Lung (tissue), 12 donors: ENCODE measurements around the gene SLC27A1. TPM values are rescaled to one million over a fixed set of nuclear protein-coding genes. Genes with fewer than 3 reads are reported as not detected.

Experiments used
- ATAC-seq: fragments of 200-7000 bp; cut with Tn5 transposase; one replicate; pipeline ENCODE4 v1.9.1; 2020; ENCODE audit warnings: moderate number of reproducible peaks; ENCODE audit not compliant: insufficient read depth, low FRiP score
- DNase-seq, 3 donors: peaks; one replicate each; pipeline ENCODE4 v3.0.0-alpha.2; 2013 to 2017
- H3K27ac ChIP-seq, 2 donors: one replicate each; pipeline ENCODE4 v1.5.1; 2013; ENCODE audit warnings: mild to moderate bottlenecking in 2 of 2, moderate library complexity in 2 of 2, control low read depth in 1 of 2, inconsistent platforms in 1 of 2, low read depth in 1 of 2, low read length in 1 of 2
- H3K27me3 ChIP-seq, 3 donors: one replicate each; pipeline ENCODE4 v1.5.1; 2013; ENCODE audit warnings: low read length in 2 of 3; ENCODE audit not compliant: control insufficient read depth in 3 of 3, insufficient read depth in 3 of 3
- H3K36me3 ChIP-seq, 4 donors: one replicate each; pipeline ENCODE4 v1.5.1; 2013; ENCODE audit warnings: low read length in 4 of 4, mild to moderate bottlenecking in 1 of 4, moderate library complexity in 1 of 4; ENCODE audit not compliant: control insufficient read depth in 4 of 4, insufficient read depth in 4 of 4
- H3K4me1 ChIP-seq, 5 donors: one replicate each; pipeline ENCODE4 v1.5.1; 2013; ENCODE audit warnings: low read length in 5 of 5, mild to moderate bottlenecking in 2 of 5, moderate library complexity in 1 of 5; ENCODE audit not compliant: control insufficient read depth in 5 of 5, insufficient read depth in 5 of 5
- H3K4me3 ChIP-seq: one replicate; pipeline ENCODE4 v1.5.1; 2013; ENCODE audit warnings: mild to moderate bottlenecking, control low read depth, moderate library complexity
- H3K9ac ChIP-seq, 2 donors: one replicate each; pipeline ENCODE4 v1.5.1; 2013; ENCODE audit warnings: low read length in 2 of 2, control low read depth in 1 of 2; ENCODE audit not compliant: insufficient read depth in 1 of 2
- H3K9me3 ChIP-seq, 4 donors: one replicate each; pipeline ENCODE4 v1.5.1; 2013; ENCODE audit warnings: low read length in 3 of 4, mild to moderate bottlenecking in 1 of 4, moderate library complexity in 1 of 4; ENCODE audit not compliant: control insufficient read depth in 4 of 4, insufficient read depth in 3 of 4
- CTCF ChIP-seq: IDR thresholded peaks from 2 replicates; pipeline ENCODE4 v1.5.1; 2012; ENCODE audit warnings: mild to moderate bottlenecking; ENCODE audit errors: control extremely low read depth, extremely low read depth
- WGBS, 2 donors: extraction: QIAGEN DNeasy Blood & Tissue Kit; methylation state at CpG; one replicate each; pipeline ENCODE4 v1.1.7; 2013; 5-methylcytosine and 5-hydroxymethylcytosine counted together
- polyA plus RNA-seq, 2 donors: library from polyadenylated mRNA; stranded (reverse); fragments of 200-250 nt; gene quantifications; one replicate each; pipeline ENCODE4 v1.2.1, GENCODE V29; 2013
- total RNA-seq, 2 donors: library from RNA; depleted of rRNA in 1 of 2; stranded (reverse); fragments of >200 nt in 1 of 2; gene quantifications; one replicate each; pipeline ENCODE4 v1.2.1, GENCODE V29; 2014 to 2021
- donor health status: control.
- donor health status: control.
- donor health status: Bipolar disorder and iron deficiency.
- donor health status: healthy.
- donor health status: DM: yes; HTN: yes; CAD: no.

Gene SLC27A1
- total and polyA plus RNA-seq, 4 donors, result 12.2 to 26.9 (median 20.6) TPM

GRCh38 chr19:17541184-17541759 lies 70.9 kb downstream of the SLC27A1 start:
- TF ChIP-seq CTCF, result no peak
- 76 to 80% methylated on average over 4 of the region's 4 CpGs for WGBS, 2 donors
- no peak for DNase-seq
- ATAC-seq, result no peak
- Histone ChIP-seq H3K36me3 (no peaks in the 10 kb centered on the region), H3K27ac (no peak overlapping the region), H3K27me3 (peaks cover 0 to 5% (median 0%) of the 10 kb centered on the region in 3 donors), H3K9me3 (no peaks in the 10 kb centered on the region), H3K4me3 (no peak overlapping the region), H3K9ac (no peak overlapping the region), H3K4me1 (peaks cover 0 to 9% (median 0%) of the 10 kb centered on the region in 5 donors)

GRCh38 chr19:17542042-17542441 lies 71.7 kb downstream of the SLC27A1 start:
- 82 to 87% methylated on average over 15 of the region's 15 CpGs for WGBS, 2 donors
- Histone ChIP-seq H3K27me3 (peaks cover 0 to 5% (median 0%) of the 10 kb centered on the region in 3 donors), H3K9ac (no peak overlapping the region), H3K4me1 (peaks cover 0 to 9% (median 0%) of the 10 kb centered on the region in 5 donors), H3K36me3 (no peaks in the 10 kb centered on the region), H3K9me3 (no peaks in the 10 kb centered on the region), H3K4me3 (no peak overlapping the region), H3K27ac (no peak overlapping the region)
- no peak for DNase-seq
- TF ChIP-seq CTCF, result no peak
- no peak for ATAC-seq

- DNase-seq (no peak), ATAC-seq (no peak)
- peaks cover 0 to 5% (median 0%) of the 10 kb centered on the region in 3 donors for H3K27me3 ChIP-seq
- H3K9ac ChIP-seq, result no peak overlapping the region
- WGBS, 2 donors, result 84 to 92% methylated on average over 14 of the region's 14 CpGs
- peaks cover 0 to 9% (median 0%) of the 10 kb centered on the region in 5 donors for H3K4me1 ChIP-seq
- H3K4me3 ChIP-seq, result no peak overlapping the region
- H3K36me3 ChIP-seq, result no peaks in the 10 kb centered on the region
- TF ChIP-seq CTCF, result no peak
- H3K27ac ChIP-seq, result no peak overlapping the region
- H3K9me3 ChIP-seq, result no peaks in the 10 kb centered on the region
Measured at GRCh38 chr19:17542793-17543582, 72.7 kb downstream of the SLC27A1 start.
